DND-41 (cell line): ENCODE data around the gene BCR.

ENCODE experiments used
- CTCF ChIP-seq: IDR thresholded peaks from 2 replicates; pipeline ENCODE4 v1.5.1; 2012; ENCODE audit warnings: borderline replicate concordance, low read length, moderate library complexity, mild to moderate bottlenecking; ENCODE audit not compliant: poor library complexity, severe bottlenecking; ENCODE audit errors: extremely low read depth
- EZH2 ChIP-seq: IDR thresholded peaks from 3 replicates; pipeline ENCODE4 v1.6.1; 2012; ENCODE audit warnings: borderline replicate concordance, low read depth, mild to moderate bottlenecking, moderate library complexity, low read length, inconsistent platforms; ENCODE audit not compliant: severe bottlenecking

GRCh38 chr22:23187871-23188700 is 7.8 kb downstream of the BCR start:
- TF ChIP-seq CTCF, result no peak
- no peak for TF ChIP-seq EZH2
